Suppressor macrophage treated with lipopolysaccharide for 1 hour (primary cell): ENCODE measurements around the gene SLMAP.

ENCODE experiments used
- DNase-seq, 3 donors: peaks; one replicate each; pipeline ENCODE4 v3.0.0-alpha.2; 2020 to 2022

Gene SLMAP

GRCh38 chr3:57755368-57755675, 787 bp upstream of the SLMAP start:
- DNase-seq: peak; percentile 51 to 77 (median 61)

GRCh38 chr3:57756528-57757401, 656 bp downstream of the SLMAP start:
- peak; percentile 59 to 64 (median 60) for DNase-seq

- no peak for DNase-seq
These were observed 1.7 kb downstream of the SLMAP start for GRCh38 chr3:57757642-57758297.

- DNase-seq: no peak
These were observed 2.6 kb downstream of the SLMAP start for GRCh38 chr3:57758686-57759085.

GRCh38 chr3:57764794-57765193, 8.7 kb downstream of the SLMAP start:
- DNase-seq: no peak

- DNase-seq: no peak
These were observed 12.5 kb downstream of the SLMAP start for GRCh38 chr3:57768595-57768994.

- DNase-seq: no peak
These were observed 14.1 kb downstream of the SLMAP start for GRCh38 chr3:57770009-57770827.

GRCh38 chr3:57772251-57772650, 16.1 kb downstream of the SLMAP start:
- no peak for DNase-seq

- DNase-seq: no peak
These were observed 21.7 kb downstream of the SLMAP start for GRCh38 chr3:57777774-57778173.

- DNase-seq: peak; percentile 28 to 43 (median 42)
These were observed 22.4 kb downstream of the SLMAP start for GRCh38 chr3:57778494-57778893.

- no peak for DNase-seq
These were observed 23.6 kb downstream of the SLMAP start for GRCh38 chr3:57779666-57780065.

GRCh38 chr3:57783186-57784088, 27.3 kb downstream of the SLMAP start:
- peak in 1 of 3 donors; percentile 14 for DNase-seq

- peak in 1 of 3 donors; percentile 16 for DNase-seq
These were observed 28.1 kb downstream of the SLMAP start for GRCh38 chr3:57784089-57784735.

GRCh38 chr3:57785446-57785845, 29.3 kb downstream of the SLMAP start:
- peak in 1 of 3 donors; percentile 16 for DNase-seq

- DNase-seq: peak in 1 of 3 donors; percentile 19
These were observed 31.9 kb downstream of the SLMAP start for GRCh38 chr3:57787867-57788623.

- DNase-seq: peak in 1 of 3 donors; percentile 5
These were observed 32.5 kb downstream of the SLMAP start for GRCh38 chr3:57788624-57789018.

- DNase-seq: peak; percentile 25 to 54 (median 53)
These were observed 35.1 kb downstream of the SLMAP start for GRCh38 chr3:57791245-57791644.

GRCh38 chr3:57792198-57792597, 36.1 kb downstream of the SLMAP start:
- no peak for DNase-seq

- DNase-seq: peak in 2 of 3 donors; percentile 30 to 37
These were observed 37.7 kb downstream of the SLMAP start for GRCh38 chr3:57793737-57794187.

GRCh38 chr3:57794501-57794900, 38.4 kb downstream of the SLMAP start:
- DNase-seq: no peak

GRCh38 chr3:57794951-57795350, 38.8 kb downstream of the SLMAP start:
- no peak for DNase-seq
